NB4 (cell line): Measurements from ENCODE around the gene AGPAT3.

ENCODE experiments used
- DNase-seq: peaks from one replicate; pipeline ENCODE4 v3.0.0; 2010; ENCODE audit warnings: low read depth
- H3K4me3 ChIP-seq: one replicate; pipeline ENCODE4 v1.5.1; 2011; ENCODE audit warnings: mild to moderate bottlenecking, low read depth, low read length, moderate library complexity
- MYC ChIP-seq: IDR thresholded peaks from 2 replicates; pipeline ENCODE4 v1.6.1; 2011; ENCODE audit warnings: low read depth, low read length
- POLR2A ChIP-seq: IDR thresholded peaks from 2 replicates; pipeline ENCODE4 v1.6.1; 2011; ENCODE audit warnings: mild to moderate bottlenecking; ENCODE audit not compliant: insufficient read length; ENCODE audit errors: extremely low read depth
- TF ChIP-seq, protein P1 (sequence below): IDR thresholded peaks from 2 replicates; pipeline ENCODE4 v1.6.1; 2011; ENCODE audit warnings: low read depth, low read length
- TF ChIP-seq, protein P2 (sequence below): IDR thresholded peaks from one replicate; pipeline ENCODE4 v1.5.1; 2012; ENCODE audit warnings: low read depth, low read length

AGPAT3 gene, protein sequence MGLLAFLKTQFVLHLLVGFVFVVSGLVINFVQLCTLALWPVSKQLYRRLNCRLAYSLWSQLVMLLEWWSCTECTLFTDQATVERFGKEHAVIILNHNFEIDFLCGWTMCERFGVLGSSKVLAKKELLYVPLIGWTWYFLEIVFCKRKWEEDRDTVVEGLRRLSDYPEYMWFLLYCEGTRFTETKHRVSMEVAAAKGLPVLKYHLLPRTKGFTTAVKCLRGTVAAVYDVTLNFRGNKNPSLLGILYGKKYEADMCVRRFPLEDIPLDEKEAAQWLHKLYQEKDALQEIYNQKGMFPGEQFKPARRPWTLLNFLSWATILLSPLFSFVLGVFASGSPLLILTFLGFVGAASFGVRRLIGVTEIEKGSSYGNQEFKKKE

DNA sequence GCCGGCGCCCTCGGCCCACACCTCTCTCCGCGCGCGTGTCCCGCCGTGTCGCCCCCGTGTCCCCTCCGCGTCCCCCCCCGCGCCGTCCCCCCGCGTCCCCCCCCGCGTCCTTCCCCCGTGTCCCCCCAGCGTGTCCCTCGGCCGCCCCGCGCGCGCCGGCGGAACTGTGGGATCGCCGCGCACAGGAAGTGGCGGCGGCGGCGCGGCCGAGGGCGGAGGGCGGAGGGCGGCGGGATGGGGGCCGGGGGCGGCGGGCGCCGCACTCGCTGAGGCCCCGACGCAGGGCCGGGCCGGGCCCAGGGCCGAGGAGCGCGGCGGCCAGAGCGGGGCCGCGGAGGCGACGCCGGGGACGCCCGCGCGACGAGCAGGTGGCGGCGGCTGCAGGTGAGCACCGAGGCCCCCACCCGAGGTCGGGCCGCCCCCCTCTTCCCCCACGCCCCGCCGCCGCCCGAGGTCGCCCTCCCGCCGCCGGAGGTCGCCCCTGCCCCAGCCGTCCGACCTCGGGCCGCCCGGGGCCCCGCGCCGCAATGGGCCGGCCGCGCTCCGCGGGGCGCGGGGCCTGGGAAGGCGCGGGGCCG lies at the start of gene AGPAT3:
AGPAT3 (plus strand) TSS at position 262 of the 578 bp plus-strand sequence. CDS start 94,459 bp downstream, outside the sequence.
- DNase-seq: peak; percentile 61
- H3K4me3 ChIP-seq: peak within 1 kb of the TSS; percentile 66
- TF ChIP-seq, protein P1, sequence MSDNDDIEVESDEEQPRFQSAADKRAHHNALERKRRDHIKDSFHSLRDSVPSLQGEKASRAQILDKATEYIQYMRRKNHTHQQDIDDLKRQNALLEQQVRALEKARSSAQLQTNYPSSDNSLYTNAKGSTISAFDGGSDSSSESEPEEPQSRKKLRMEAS: no peak
- TF ChIP-seq, protein P2, sequence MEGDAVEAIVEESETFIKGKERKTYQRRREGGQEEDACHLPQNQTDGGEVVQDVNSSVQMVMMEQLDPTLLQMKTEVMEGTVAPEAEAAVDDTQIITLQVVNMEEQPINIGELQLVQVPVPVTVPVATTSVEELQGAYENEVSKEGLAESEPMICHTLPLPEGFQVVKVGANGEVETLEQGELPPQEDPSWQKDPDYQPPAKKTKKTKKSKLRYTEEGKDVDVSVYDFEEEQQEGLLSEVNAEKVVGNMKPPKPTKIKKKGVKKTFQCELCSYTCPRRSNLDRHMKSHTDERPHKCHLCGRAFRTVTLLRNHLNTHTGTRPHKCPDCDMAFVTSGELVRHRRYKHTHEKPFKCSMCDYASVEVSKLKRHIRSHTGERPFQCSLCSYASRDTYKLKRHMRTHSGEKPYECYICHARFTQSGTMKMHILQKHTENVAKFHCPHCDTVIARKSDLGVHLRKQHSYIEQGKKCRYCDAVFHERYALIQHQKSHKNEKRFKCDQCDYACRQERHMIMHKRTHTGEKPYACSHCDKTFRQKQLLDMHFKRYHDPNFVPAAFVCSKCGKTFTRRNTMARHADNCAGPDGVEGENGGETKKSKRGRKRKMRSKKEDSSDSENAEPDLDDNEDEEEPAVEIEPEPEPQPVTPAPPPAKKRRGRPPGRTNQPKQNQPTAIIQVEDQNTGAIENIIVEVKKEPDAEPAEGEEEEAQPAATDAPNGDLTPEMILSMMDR: no peak
- peak; percentile 29 for TF ChIP-seq POLR2A

DNA sequence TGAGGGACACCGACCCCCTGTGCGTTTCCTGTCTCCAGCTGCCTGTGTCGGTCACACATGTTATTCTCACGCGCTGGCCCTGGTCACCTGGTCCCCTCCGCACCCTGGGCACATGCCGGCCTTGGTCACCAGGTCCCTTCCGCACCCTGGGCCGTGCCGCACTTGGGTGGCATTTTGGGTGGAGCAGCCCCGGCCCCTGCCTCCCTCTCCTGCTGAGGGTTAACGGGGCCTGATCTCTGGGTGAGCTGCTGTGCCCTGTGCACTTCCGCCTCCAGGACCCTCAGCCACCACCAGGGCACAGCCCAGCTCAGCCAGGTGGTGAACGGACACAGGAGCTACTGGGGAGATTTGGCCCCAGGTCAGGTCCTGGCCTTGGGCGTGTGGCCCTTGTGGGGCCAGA lies 49.0 kb upstream of the AGPAT3 start:
- DNase-seq: no peak
- H3K4me3 ChIP-seq: no peak overlapping the region
- TF ChIP-seq MYC (no peak), POLR2A (no peak)
- TF ChIP-seq, protein P1: no peak
- TF ChIP-seq, protein P2: no peak

DNA sequence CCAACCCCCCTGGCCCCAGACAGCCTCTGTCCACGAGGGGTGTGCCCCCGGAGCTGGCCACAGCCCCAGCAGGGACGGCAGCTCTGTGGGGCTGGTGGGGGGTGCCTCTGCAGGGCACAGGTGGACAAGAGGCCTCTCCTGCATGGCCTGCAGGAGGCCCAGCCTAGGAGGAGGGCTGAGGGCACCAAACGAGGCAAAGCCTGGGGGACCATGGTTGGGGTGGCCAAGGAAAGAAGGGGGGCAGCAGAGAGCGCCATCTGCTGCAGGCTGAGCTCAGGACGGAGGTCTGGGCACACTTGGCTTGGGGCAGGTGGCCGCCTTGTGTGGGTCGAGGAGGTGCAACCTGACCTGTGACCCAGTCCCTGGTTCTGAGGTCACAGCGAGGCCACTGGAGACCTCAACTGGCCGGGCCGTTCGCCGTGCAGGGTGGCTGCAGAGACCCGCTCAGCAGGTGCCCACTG lies 48.4 kb upstream of the AGPAT3 start:
- TF ChIP-seq, protein P1: no peak
- TF ChIP-seq, protein P2: peak; percentile 19
- no peak for DNase-seq
- no peak overlapping the region for H3K4me3 ChIP-seq

DNA sequence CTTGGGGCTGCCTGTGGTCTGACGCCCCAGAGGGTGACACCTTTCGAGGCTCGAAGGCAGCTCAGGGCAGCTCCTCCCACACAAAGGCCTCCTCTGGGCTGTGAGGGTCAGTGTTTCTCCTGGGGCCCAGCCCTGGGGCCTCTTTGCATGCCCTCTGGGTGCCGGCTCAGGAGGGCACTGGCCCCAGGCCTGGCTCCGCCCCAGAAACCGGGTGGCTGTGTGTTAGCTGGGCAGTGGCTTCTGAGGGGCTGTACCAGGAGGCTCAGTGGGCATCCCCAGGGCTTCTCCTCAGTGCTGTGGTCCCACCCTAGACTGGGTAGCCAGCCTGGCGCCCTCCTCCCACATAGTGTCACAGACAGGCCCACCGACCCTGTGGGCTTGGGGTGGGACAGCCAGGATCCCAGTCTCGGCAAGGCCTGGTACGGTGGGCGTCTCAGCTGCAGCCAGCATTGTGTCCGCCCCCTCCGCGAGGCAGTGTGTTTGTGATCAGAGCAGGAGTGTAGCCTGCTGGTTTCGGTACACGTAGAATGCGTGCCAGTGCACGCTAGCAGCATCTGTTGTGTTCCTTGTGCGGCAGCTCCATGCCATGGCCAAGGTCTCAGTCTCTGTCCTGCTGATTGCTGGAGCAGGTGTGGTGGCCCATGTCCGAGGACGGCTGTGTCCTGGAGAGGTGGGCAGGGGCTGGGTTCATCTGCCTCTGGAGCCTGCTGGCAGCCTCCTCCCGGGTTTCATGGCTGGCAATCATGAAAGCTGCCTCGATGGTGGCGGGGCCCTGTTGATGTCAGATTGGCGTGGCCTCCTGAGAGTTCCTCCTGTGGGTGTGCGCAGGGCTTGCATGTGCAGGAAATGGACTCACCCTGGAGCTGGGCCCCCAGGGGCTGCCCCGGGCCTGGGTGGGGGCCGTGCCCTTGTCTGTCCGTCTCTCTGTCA lies 47.6 kb upstream of the AGPAT3 start:
- TF ChIP-seq POLR2A: no peak
- TF ChIP-seq, protein P2: no peak
- no peak for TF ChIP-seq MYC
- no peak overlapping the region for H3K4me3 ChIP-seq
- DNase-seq: peak; percentile 83

DNA sequence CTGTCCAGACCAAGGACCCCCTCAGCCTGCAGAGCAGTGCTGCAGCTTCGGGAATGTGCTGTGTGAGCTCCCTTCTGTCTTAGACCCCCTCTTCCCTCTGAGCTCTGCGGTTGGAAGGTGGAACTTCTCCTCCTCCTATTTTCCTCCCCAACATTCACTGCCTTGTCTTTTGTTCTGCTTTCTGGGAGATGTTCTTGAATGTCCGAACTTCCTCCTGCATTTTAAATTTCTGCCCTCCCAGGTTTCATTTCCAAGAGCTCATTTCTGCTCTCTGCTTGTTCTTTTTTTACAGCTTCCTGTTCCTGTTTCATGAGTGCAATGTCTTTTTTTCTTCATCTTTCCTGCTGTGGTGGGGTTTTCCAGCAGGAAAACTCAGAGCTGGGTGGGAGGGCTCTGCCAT lies 46.3 kb upstream of the AGPAT3 start:
- peak overlapping the region; percentile 2 for H3K4me3 ChIP-seq
- TF ChIP-seq MYC (no peak), POLR2A (no peak)
- TF ChIP-seq, protein P1: no peak
- TF ChIP-seq, protein P2: no peak

More for the DNA sequence above, 46.3 kb upstream of the AGPAT3 start:
- DNase-seq: peak; percentile 79
